ENCODE results near the gene ITPR3.

The ITPR3 gene

GRCh38 chr6:33700391-33701050, 79.4 kb downstream of the ITPR3 start:
- H3K4me1 ChIP-seq: peaks cover 29% of the 10 kb centered on the region
- peaks cover 15% of the 10 kb centered on the region for H3K36me3 ChIP-seq
- DNase-seq: peak; percentile 84

GRCh38 chr6:33702345-33702977, 81.3 kb downstream of the ITPR3 start:
- DNase-seq: peak; percentile 65
- TF ChIP-seq CTCF (IDR thresholded peaks at IDR 0.05; ENCODE audit: low read depth, low read length): peak; percentile 68
- H3K9me3 ChIP-seq: no peaks in the 10 kb centered on the region
- no peak overlapping the region for H3K4me3 ChIP-seq (ENCODE audit: low read depth, low read length)
- peaks cover 10% of the 10 kb centered on the region for H3K36me3 ChIP-seq
- H3K27me3 ChIP-seq: no peaks in the 10 kb centered on the region
- peaks cover 9% of the 10 kb centered on the region for H3K4me1 ChIP-seq

More at GRCh38 chr6:33700391-33701050, 79.4 kb downstream of the ITPR3 start:
- peak; percentile 92 for TF ChIP-seq CTCF (IDR thresholded peaks at IDR 0.05; ENCODE audit: low read depth, low read length)
- Histone ChIP-seq H3K27me3 (no peaks in the 10 kb centered on the region), H3K4me3 (ENCODE audit: low read depth, low read length) (no peak overlapping the region), H3K9me3 (no peaks in the 10 kb centered on the region)

- 0 out of 2 replicates have a peak, but pooled peaks cover 5% of the 10 kb centered on the region for H3K4me1 ChIP-seq
Measured at GRCh38 chr6:33704215-33705066, 83.3 kb downstream of the ITPR3 start.

GRCh38 chr6:33705268-33705885, 84.3 kb downstream of the ITPR3 start:
- no peaks in the 10 kb centered on the region for H3K27me3 ChIP-seq
- H3K36me3 ChIP-seq: peaks cover 18% of the 10 kb centered on the region
- no peaks in the 10 kb centered on the region for H3K9me3 ChIP-seq
- H3K4me3 ChIP-seq (ENCODE audit: low read depth, low read length): no peak overlapping the region
- no peaks in the 10 kb centered on the region for H3K4me1 ChIP-seq
- no peak for TF ChIP-seq CTCF (IDR thresholded peaks at IDR 0.05; ENCODE audit: low read depth, low read length)
- DNase-seq: no peak

More at GRCh38 chr6:33704215-33705066, 83.3 kb downstream of the ITPR3 start:
- no peak overlapping the region for H3K4me3 ChIP-seq (ENCODE audit: low read depth, low read length)
- no peak for DNase-seq
- TF ChIP-seq CTCF (IDR thresholded peaks at IDR 0.05; ENCODE audit: low read depth, low read length): no peak
- H3K36me3 ChIP-seq: peaks cover 14% of the 10 kb centered on the region
- H3K9me3 ChIP-seq: no peaks in the 10 kb centered on the region
- H3K27me3 ChIP-seq: no peaks in the 10 kb centered on the region

GRCh38 chr6:33705955-33706725, 85.0 kb downstream of the ITPR3 start:
- peaks cover 22% of the 10 kb centered on the region for H3K36me3 ChIP-seq

More at GRCh38 chr6:33705955-33706725, 85.0 kb downstream of the ITPR3 start:
- Histone ChIP-seq H3K9me3 (no peaks in the 10 kb centered on the region), H3K4me3 (ENCODE audit: low read depth, low read length) (no peak overlapping the region), H3K4me1 (no peaks in the 10 kb centered on the region), H3K27me3 (no peaks in the 10 kb centered on the region)
- no peak for TF ChIP-seq CTCF (IDR thresholded peaks at IDR 0.05; ENCODE audit: low read depth, low read length)
- peak; percentile 49 for DNase-seq

Data from BE2C (cell line).